Mesodermal cell (in vitro differentiated cells): ENCODE data around the gene TAL1.

Experiments used
- H3K27ac ChIP-seq: 2 replicates; pipeline ENCODE4 v1.7.0; 2013; ENCODE audit warnings: mild to moderate bottlenecking, low read depth, low read length, moderate library complexity; ENCODE audit not compliant: severe bottlenecking
- H3K36me3 ChIP-seq: 2 replicates; pipeline ENCODE4 v1.7.1; 2013; ENCODE audit warnings: mild to moderate bottlenecking, low read length, moderate library complexity; ENCODE audit not compliant: control insufficient read depth, insufficient read depth
- H3K4me1 ChIP-seq: one replicate; pipeline ENCODE4 v1.7.1; 2013; ENCODE audit warnings: mild to moderate bottlenecking, low read length; ENCODE audit not compliant: insufficient read depth, control insufficient read depth, poor library complexity, severe bottlenecking
- H3K4me3 ChIP-seq: 2 replicates; pipeline ENCODE4 v1.7.0; 2013; ENCODE audit warnings: low read length, control low read depth, mild to moderate bottlenecking; ENCODE audit not compliant: insufficient read depth, poor library complexity, severe bottlenecking; ENCODE audit errors: extremely low read depth
- H3K9me3 ChIP-seq: 2 replicates; pipeline ENCODE4 v1.7.1; 2013; ENCODE audit warnings: mild to moderate bottlenecking, low read length, moderate library complexity; ENCODE audit not compliant: control insufficient read depth
- WGBS, 2 experiments: methylation state at CpG; one replicate each; pipeline ENCODE4 v1.1.5; 2013; ENCODE audit warnings: missing lambda C conversion rate in 2 of 2; ENCODE audit not compliant: insufficient coverage in 2 of 2; 5-methylcytosine and 5-hydroxymethylcytosine counted together

Gene TAL1

GRCh38 chr1:47179988-47180563 lies 51.9 kb downstream of the TAL1 start:
- WGBS, 2 experiments, result 90 to 96% methylated on average over 2 to 3 of the region's 3 CpGs

GRCh38 chr1:47179017-47179987 lies 52.7 kb downstream of the TAL1 start:
- Histone ChIP-seq H3K4me1 (peaks cover 7% of the 10 kb centered on the region), H3K4me3 (peak overlapping the region; percentile 19), H3K9me3 (no peaks in the 10 kb centered on the region), H3K36me3 (no peaks in the 10 kb centered on the region), H3K27ac (no peak overlapping the region)
- 12 to 15% methylated on average over 25 to 27 of the region's 30 CpGs for WGBS, 2 experiments

More at GRCh38 chr1:47179988-47180563, 51.9 kb downstream of the TAL1 start:
- no peak overlapping the region for H3K4me3 ChIP-seq
- H3K36me3 ChIP-seq, result no peaks in the 10 kb centered on the region
- H3K4me1 ChIP-seq, result peaks cover 7% of the 10 kb centered on the region
- H3K9me3 ChIP-seq, result no peaks in the 10 kb centered on the region
- H3K27ac ChIP-seq, result no peak overlapping the region

GRCh38 chr1:47178654-47179016 lies 53.4 kb downstream of the TAL1 start:
- 81 to 92% methylated on average over 8 of the region's 8 CpGs for WGBS, 2 experiments
- Histone ChIP-seq H3K9me3 (no peaks in the 10 kb centered on the region), H3K36me3 (no peaks in the 10 kb centered on the region), H3K4me1 (peaks cover 7% of the 10 kb centered on the region), H3K27ac (no peak overlapping the region), H3K4me3 (peak overlapping the region; percentile 19)

GRCh38 chr1:47178020-47178419 lies 54.0 kb downstream of the TAL1 start:
- Histone ChIP-seq H3K4me3 (no peak overlapping the region), H3K36me3 (no peaks in the 10 kb centered on the region), H3K9me3 (no peaks in the 10 kb centered on the region), H3K27ac (no peak overlapping the region), H3K4me1 (peaks cover 7% of the 10 kb centered on the region)
- 73 to 97% methylated on average over 1 to 3 of the region's 6 CpGs for WGBS, 2 experiments

GRCh38 chr1:47175227-47175934 lies 56.6 kb downstream of the TAL1 start:
- H3K36me3 ChIP-seq, result no peaks in the 10 kb centered on the region
- H3K4me1 ChIP-seq, result peaks cover 7% of the 10 kb centered on the region
- WGBS, 2 experiments, result 21 to 34% methylated on average over 8 of the region's 11 CpGs

GRCh38 chr1:47174656-47175020 lies 57.4 kb downstream of the TAL1 start:
- H3K4me1 ChIP-seq, result peaks cover 3% of the 10 kb centered on the region
- H3K9me3 ChIP-seq, result no peaks in the 10 kb centered on the region
- no peak overlapping the region for H3K4me3 ChIP-seq
- no peaks in the 10 kb centered on the region for H3K36me3 ChIP-seq
- H3K27ac ChIP-seq, result no peak overlapping the region

More at GRCh38 chr1:47175227-47175934, 56.6 kb downstream of the TAL1 start:
- H3K27ac ChIP-seq, result no peak overlapping the region
- H3K4me3 ChIP-seq, result no peak overlapping the region
- no peaks in the 10 kb centered on the region for H3K9me3 ChIP-seq

- WGBS, 2 experiments, result 81 to 89% methylated on average over 5 of the region's 5 CpGs
Measured at GRCh38 chr1:47172782-47173181, 59.2 kb downstream of the TAL1 start.

More at GRCh38 chr1:47172782-47173181, 59.2 kb downstream of the TAL1 start:
- Histone ChIP-seq H3K36me3 (no peaks in the 10 kb centered on the region), H3K27ac (no peak overlapping the region), H3K4me1 (no peaks in the 10 kb centered on the region), H3K4me3 (no peak overlapping the region), H3K9me3 (no peaks in the 10 kb centered on the region)
